Mucosa of rectum (tissue), 2 donors: ENCODE results near the gene C2CD4D.

ENCODE experiments used
- H3K27ac ChIP-seq, 2 donors: one replicate each; pipeline ENCODE4 v1.7.0; 2013; ENCODE audit warnings: inconsistent platforms in 2 of 2, low read depth in 2 of 2, low read length in 2 of 2
- H3K27me3 ChIP-seq, 2 donors: one replicate each; pipeline ENCODE4 v1.7.0; 2013; ENCODE audit warnings: low read length in 2 of 2; ENCODE audit not compliant: control insufficient read depth in 2 of 2, insufficient read depth in 2 of 2
- H3K36me3 ChIP-seq, 2 donors: one replicate each; pipeline ENCODE4 v1.7.0; 2013; ENCODE audit warnings: low read length in 2 of 2; ENCODE audit not compliant: control insufficient read depth in 2 of 2, insufficient read depth in 2 of 2
- H3K4me1 ChIP-seq, 2 donors: one replicate each; pipeline ENCODE4 v1.7.0; 2013; ENCODE audit warnings: low read length in 2 of 2, mild to moderate bottlenecking in 1 of 2; ENCODE audit not compliant: control insufficient read depth in 2 of 2, insufficient read depth in 2 of 2
- H3K4me3 ChIP-seq, 2 donors: one replicate each; pipeline ENCODE4 v1.7.0; 2013; ENCODE audit warnings: low read length in 2 of 2
- H3K9ac ChIP-seq, 2 donors: one replicate each; pipeline ENCODE4 v1.7.0; 2013; ENCODE audit warnings: low read length in 2 of 2, low read depth in 1 of 2, mild to moderate bottlenecking in 1 of 2
- H3K9me3 ChIP-seq, 2 donors: one replicate each; pipeline ENCODE4 v1.7.0; 2013; ENCODE audit warnings: low read length in 2 of 2; ENCODE audit not compliant: control insufficient read depth in 2 of 2
- donor health status: healthy.
- donor health status: Normal muscosa, but diverticular disease.

C2CD4D gene

DNA sequence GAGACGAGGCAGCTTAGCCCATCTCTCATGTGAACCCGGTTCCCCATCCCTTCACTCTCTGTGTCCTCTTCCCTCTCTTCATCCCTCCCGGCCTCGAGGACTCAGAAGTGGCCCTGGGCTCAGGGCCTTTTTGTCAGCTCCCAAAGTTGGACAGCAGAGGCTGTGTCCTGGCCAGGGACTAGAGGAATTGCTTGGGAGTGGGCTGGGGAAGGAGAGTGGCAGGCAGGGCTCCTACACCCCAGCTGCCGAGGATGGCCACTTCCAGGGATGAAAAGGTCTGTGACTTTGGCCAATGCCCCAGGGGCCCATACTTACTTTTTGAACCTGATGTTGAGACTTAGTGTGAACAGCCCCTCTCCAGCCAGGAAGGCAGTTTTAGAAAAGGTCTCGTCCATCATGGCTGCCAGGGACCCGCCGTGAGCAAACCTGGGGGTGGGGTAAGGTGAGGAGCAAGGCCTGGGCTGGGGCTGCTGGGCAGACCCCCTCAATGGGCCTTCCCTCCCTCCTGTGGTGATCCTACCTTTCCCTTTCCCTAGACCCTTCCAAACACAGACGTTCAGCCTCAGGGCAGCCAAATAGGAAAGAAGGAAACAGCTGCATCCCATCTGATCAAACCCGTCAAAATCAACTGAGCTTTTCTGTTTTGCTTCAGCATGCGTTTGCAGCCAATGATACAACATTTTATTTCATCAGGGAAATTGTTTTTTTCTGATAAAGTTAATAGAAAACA is 8.4 kb upstream of the C2CD4D start:
- Histone ChIP-seq H3K9me3 (no peaks in the 10 kb centered on the region), H3K27me3 (no peaks in the 10 kb centered on the region), H3K4me3 (no peak overlapping the region), H3K36me3 (no peaks in the 10 kb centered on the region), H3K4me1 (no peaks in the 10 kb centered on the region), H3K9ac (no peak overlapping the region), H3K27ac (no peak overlapping the region)

DNA sequence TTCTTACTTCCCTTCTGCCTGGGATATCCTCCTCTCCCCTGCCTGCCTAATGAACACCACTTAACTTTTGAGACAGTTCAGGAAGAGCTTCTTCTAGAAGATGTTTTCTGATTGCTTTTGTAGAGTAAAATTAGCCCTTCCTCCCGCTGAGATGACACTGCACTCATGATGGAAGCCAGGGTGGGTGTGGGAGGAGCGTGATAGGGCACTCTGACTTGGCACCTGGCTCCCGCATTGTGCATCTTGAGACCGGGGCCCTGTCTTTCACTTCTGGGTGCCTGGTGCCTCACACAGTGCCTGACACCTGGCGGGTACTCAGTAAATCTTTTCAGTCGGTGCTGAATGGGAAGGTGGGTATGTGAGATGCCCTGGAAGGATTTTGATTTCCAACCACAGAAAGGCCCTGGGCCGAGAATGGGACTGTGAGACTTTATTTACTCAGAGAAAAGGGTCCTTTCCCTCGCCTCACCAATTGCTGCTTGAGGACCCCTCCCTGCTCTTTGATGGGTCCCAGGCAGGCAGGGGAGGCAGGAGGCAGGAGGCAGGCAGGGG is 7.1 kb upstream of the C2CD4D start:
- Histone ChIP-seq H3K27ac (no peak overlapping the region), H3K9me3 (no peaks in the 10 kb centered on the region), H3K4me1 (no peaks in the 10 kb centered on the region), H3K4me3 (no peak overlapping the region), H3K9ac (no peak overlapping the region), H3K27me3 (no peaks in the 10 kb centered on the region), H3K36me3 (no peaks in the 10 kb centered on the region)

DNA sequence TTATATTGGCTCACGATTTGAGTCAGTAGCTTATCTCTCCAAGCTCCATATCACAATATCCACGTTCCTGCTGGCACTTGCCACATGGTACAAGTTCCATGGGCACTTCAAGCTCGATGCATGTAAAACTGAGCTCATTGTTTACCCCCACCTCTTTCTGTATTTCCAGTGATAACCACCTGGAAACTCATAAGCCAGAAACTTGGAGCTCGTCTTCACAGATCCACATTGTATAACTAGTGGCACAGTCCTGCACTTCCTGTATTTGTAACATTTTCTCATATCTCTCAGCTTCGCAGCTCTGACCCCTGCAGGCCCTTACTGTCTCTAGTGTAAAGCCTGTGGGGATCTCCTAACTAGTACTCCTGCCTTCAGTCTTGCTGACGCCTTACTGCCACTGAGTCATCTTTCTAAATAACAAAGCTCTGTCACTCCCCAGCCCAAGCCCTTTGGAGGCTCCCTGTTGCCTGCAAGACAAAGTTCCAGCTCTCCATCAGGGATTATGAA is 6.5 kb upstream of the C2CD4D start:
- Histone ChIP-seq H3K9ac (no peak overlapping the region), H3K9me3 (no peaks in the 10 kb centered on the region), H3K4me3 (no peak overlapping the region), H3K27ac (no peak overlapping the region), H3K4me1 (no peaks in the 10 kb centered on the region), H3K36me3 (no peaks in the 10 kb centered on the region), H3K27me3 (no peaks in the 10 kb centered on the region)

DNA sequence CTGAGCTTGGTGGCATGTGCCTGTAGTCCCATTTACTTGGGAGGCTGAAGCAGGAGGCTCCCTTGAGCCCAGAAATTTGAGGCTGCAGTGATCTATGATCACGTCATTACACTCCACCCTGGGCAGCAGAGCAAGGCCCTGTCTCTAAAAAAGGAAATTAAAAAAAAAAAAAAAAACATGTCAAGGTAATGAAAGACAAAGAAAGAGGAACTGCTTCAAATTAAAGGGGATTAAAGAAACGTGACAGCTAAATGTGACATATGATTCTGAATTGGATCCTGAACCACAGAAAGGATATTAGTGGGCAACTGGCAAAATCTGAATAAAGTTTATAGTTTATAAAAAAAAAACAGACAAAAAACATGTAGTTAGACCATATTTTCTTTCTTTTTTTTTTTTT is 3.8 kb upstream of the C2CD4D start:
- H3K27ac ChIP-seq, result no peak overlapping the region
- no peaks in the 10 kb centered on the region for H3K9me3 ChIP-seq

DNA sequence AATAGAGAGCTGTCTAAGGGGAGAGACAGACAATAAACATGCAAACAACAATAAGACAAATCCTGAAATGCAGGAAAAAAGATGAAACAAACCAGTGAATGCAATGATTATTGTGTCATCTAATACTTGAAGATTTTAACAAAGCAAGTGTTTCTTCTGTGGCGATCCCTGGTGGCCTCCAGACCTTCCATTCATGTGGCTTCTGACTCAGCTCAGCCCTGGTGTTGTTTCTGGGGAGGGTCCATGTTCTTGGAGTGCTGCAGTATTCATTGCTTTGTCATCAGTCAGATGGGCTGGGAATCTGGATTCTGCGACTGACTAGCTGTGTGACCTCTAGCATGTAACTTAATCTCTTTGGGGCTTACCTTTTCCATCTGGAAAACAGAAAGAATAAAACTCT is 1.5 kb upstream of the C2CD4D start:
- Histone ChIP-seq H3K9ac (no peak overlapping the region), H3K4me3 (no peak overlapping the region), H3K4me1 (peaks cover 20 to 29% of the 10 kb centered on the region in 2 donors), H3K36me3 (no peaks in the 10 kb centered on the region), H3K9me3 (no peaks in the 10 kb centered on the region), H3K27me3 (peaks cover 3 to 6% of the 10 kb centered on the region in 2 donors), H3K27ac (peak overlapping the region in 1 of 2 donors; percentile 90)

More for the DNA sequence above, 3.8 kb upstream of the C2CD4D start:
- Histone ChIP-seq H3K9ac (no peak overlapping the region), H3K36me3 (no peaks in the 10 kb centered on the region), H3K27me3 (peaks cover 3 to 6% of the 10 kb centered on the region in 2 donors), H3K4me1 (peaks cover 11 to 17% of the 10 kb centered on the region in 2 donors), H3K4me3 (no peak overlapping the region)

DNA sequence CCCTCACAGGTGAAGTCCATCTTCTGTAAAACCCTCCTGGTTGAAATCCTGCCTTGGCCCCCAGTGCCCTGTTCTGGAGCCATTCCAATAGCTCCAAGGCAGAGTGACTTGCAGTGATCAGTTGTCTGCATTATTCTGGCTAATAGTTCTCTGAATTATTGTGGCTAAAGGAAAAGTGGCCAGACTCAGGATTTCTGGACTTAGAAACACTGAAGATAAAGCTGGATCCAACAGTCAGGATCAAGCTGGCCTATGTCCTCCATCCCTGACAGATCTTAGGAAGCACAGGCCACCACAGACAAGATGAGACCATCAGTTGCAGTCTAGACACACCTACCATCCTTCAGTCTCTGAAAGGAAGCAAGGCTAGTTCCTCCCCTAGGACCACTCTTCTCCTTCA is 801 bp upstream of the C2CD4D start:
- Histone ChIP-seq H3K27ac (peak overlapping the region; percentile 90 to 95), H3K27me3 (peaks cover 3 to 6% of the 10 kb centered on the region in 2 donors), H3K9ac (peak overlapping the region; percentile 83 to 86), H3K4me1 (peaks cover 20 to 30% of the 10 kb centered on the region in 2 donors), H3K9me3 (no peaks in the 10 kb centered on the region), H3K36me3 (no peaks in the 10 kb centered on the region), H3K4me3 (peak overlapping the region; percentile 67 to 77)

DNA sequence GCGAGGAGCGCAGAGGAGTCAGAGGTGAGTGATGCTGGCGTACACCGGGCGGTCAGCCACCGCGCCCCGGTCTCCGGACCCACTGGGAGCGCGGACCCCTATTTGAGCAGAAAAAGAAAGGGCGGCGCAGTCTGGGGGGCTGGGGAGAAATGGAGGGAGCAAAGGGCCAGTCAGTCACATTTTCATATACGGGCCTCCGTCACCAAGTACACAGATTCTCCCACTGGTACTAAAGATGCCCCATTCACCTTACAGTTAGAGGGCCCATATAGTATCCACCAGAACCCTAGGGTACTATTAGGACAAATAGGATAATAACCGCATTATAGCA is 573 bp downstream of the C2CD4D start:
- Histone ChIP-seq H3K4me1 (peaks cover 22 to 32% of the 10 kb centered on the region in 2 donors), H3K36me3 (no peaks in the 10 kb centered on the region), H3K9me3 (no peaks in the 10 kb centered on the region), H3K27ac (peak overlapping the region; percentile 90 to 95), H3K9ac (peak overlapping the region; percentile 83 to 86), H3K4me3 (peak overlapping the region; percentile 67 to 77), H3K27me3 (peaks cover 3 to 6% of the 10 kb centered on the region in 2 donors)

DNA sequence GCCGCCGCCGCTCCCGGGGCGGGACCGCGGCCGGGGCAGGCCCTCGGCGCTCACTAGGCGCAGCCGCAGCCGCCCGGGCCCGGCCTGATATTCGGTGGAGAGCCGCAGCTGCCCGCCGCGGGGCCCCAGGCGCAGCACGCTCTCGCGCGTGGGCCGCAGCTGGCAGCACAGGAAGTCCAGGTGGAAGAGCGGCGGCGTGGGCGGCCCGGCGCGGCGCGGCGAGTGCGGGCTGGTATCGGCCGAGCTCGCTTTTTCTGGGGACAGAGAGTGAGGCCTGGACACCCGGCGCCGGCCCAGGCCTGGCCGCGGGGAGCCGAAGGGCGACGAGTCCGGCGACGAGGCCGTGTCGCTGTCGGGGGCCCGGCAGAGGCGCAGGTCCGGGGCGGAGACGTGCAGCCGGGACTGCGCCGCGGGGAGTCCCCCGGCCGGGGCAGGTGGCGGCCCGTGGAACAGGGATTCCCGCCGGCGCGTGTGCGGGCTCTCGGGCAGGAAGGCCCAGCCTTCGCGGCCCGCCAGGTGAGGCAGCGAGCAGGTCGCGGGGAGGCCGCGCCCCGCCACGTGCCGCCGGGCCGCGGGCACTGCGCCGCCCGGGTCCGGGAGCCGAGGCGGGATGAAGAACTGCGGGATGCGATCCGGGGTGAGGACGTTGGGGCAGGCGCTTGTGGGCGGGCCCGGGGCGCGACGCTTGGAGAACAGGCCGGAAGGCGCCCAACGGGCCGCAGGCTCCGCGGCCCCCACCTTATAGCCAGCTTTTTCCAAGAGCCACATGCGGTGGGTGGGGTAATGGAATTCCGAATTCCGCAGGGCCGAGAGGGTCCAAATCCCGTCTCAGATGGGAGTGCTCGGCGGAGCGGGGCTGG is 1.2 kb downstream of the C2CD4D start:
- peak overlapping the region in 1 of 2 donors; percentile 83 for H3K9ac ChIP-seq
- peak overlapping the region in 1 of 2 donors; percentile 90 for H3K27ac ChIP-seq

DNA sequence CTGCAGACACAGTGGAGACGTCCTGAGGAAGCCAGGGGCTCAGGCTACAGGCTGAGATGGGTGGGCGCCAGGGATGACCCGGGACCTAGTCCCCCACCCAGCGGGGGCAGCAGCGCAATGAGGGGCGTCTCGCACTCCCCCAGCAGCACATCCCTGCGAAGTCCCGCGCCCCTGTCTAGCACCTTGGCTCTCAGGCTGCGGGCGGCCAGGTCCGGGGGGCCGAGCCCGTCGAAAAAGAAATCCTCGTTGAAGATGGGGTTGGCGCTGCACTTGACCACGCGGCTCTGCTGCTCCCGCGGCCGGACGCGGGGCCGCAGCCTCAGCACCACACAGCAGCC is 1.8 kb downstream of the C2CD4D start:
- Histone ChIP-seq H3K36me3 (no peaks in the 10 kb centered on the region), H3K27me3 (peaks cover 3 to 6% of the 10 kb centered on the region in 2 donors), H3K27ac (peak overlapping the region; percentile 74 to 84), H3K9ac (no peak overlapping the region), H3K4me1 (peaks cover 29 to 43% of the 10 kb centered on the region in 2 donors), H3K9me3 (no peaks in the 10 kb centered on the region), H3K4me3 (no peak overlapping the region)

More for the DNA sequence above, 1.2 kb downstream of the C2CD4D start:
- Histone ChIP-seq H3K27me3 (peaks cover 3 to 6% of the 10 kb centered on the region in 2 donors), H3K4me1 (peaks cover 27 to 38% of the 10 kb centered on the region in 2 donors), H3K4me3 (peak overlapping the region; percentile 11 to 77), H3K36me3 (no peaks in the 10 kb centered on the region), H3K9me3 (no peaks in the 10 kb centered on the region)

DNA sequence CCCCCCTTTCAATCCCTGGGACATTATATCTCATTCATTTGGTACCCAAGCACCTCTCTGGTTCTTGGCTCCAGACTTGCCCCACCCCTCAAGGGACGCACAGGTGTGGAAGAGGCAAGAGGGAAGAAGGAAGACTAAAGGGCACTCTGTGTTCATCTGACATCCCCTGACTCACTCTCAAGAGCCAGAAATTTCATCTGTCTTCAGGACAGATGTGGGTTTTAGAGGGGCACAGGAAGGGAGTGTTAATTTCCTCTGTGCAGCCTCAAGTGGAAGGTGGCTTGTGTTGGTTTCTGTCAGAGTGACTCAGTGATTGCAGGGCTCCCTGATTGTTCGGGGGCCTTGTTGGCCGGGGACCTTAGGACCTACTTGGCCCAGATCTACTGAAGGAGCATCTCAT is 2.4 kb downstream of the C2CD4D start:
- Histone ChIP-seq H3K4me1 (peaks cover 36 to 50% of the 10 kb centered on the region in 2 donors), H3K36me3 (no peaks in the 10 kb centered on the region), H3K27me3 (peaks cover 3 to 6% of the 10 kb centered on the region in 2 donors), H3K4me3 (no peak overlapping the region), H3K9ac (peak overlapping the region in 1 of 2 donors; percentile 50), H3K9me3 (no peaks in the 10 kb centered on the region), H3K27ac (peak overlapping the region; percentile 74 to 84)
